HG03139 (cell line): ENCODE results near the gene DPT.

Experiments
- ATAC-seq: cut with Tn5 transposase; IDR thresholded peaks from one replicate; pipeline ENCODE4 v1.9.1; 2021; ENCODE audit not compliant: unreplicated experiment

DPT gene

DNA sequence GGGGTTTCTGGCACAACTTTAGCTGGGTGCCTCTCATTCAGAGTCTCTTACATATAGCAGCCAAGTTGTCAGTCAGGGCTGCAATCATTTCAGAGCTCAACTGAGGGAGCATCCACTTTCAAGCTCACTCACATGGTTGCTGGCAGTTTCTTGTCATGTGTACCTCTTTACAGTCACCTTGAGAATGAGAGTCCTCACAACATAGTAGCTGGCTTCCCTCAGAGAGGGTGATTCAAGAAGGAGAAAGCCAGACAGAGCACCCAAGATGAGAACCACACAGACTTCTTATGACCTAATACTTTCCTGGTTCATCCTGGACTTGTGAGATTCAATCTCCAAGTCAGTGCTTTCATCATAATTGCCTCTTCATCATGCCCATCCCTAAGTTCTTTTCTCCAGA, 57.2 kb downstream of the DPT start:
- ATAC-seq: no peak

GRCh38 chr1:168665975-168666374, 63.0 kb downstream of the DPT start:
- ATAC-seq: no peak

DNA sequence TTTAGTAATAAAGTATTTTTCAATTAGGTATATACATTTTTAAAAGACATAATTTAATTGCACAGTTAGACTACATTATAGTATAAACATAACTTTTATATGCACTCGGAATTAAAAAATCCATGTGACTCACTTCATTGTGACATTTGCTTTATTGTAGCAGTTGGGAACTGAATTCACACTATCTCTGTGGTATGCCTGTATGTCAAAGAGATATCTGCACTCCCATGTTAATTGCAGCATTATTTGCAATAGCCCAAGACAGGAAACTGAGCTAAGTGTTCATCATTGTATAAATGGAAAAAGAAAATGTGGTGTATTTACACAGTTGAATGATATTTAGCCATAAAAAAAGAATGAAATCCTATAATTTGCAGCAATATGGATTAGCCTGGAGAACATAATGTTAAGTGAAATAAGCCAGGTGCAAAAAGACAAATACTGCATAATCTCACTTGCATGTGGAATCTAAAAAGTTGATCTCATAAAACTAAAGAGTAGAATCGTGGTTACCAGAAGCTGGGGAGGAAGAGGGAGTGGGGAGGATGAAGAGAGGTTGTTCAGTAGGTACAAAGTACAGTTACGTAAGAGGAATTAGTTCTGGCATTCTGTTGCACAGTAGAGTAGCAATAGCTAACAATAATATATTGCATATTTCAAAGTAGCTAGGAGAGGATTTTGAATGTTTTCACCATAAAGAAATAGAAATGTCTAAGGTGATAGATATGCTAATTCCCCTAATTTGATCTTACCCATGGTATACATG, 64.8 kb downstream of the DPT start:
- no peak for ATAC-seq

- no peak for ATAC-seq
Measured at GRCh38 chr1:168656485-168656884, 72.5 kb downstream of the DPT start.

- no peak for ATAC-seq
Measured at GRCh38 chr1:168654198-168654915, 74.6 kb downstream of the DPT start.

DNA sequence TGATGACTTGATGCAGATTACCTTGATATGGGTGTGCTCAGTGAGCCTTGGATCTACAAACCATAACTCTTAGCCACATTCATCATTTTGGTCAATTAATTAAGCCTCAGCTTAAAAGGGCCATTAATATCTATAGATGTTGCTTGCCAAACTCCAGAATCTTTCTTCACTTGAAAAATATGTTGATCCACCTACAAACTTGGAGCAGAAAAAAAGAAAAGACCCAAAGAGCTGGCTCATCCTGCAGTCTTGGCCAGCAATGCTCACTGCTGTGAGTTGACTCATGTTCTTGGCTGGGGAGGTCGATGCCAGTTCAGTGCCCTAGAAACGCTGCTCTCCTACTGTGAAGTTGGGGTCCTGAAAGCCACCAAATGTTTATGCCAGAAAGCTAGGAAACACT, 75.4 kb downstream of the DPT start:
- ATAC-seq: no peak

- ATAC-seq: no peak
Measured at GRCh38 chr1:168645721-168646120, 83.3 kb downstream of the DPT start.
